ENCODE measurements around the gene TNFRSF18.
A peak's percentile ranks its signal among the peaks of the same experiment; 100 is the strongest.

Gene TNFRSF18

DNA sequence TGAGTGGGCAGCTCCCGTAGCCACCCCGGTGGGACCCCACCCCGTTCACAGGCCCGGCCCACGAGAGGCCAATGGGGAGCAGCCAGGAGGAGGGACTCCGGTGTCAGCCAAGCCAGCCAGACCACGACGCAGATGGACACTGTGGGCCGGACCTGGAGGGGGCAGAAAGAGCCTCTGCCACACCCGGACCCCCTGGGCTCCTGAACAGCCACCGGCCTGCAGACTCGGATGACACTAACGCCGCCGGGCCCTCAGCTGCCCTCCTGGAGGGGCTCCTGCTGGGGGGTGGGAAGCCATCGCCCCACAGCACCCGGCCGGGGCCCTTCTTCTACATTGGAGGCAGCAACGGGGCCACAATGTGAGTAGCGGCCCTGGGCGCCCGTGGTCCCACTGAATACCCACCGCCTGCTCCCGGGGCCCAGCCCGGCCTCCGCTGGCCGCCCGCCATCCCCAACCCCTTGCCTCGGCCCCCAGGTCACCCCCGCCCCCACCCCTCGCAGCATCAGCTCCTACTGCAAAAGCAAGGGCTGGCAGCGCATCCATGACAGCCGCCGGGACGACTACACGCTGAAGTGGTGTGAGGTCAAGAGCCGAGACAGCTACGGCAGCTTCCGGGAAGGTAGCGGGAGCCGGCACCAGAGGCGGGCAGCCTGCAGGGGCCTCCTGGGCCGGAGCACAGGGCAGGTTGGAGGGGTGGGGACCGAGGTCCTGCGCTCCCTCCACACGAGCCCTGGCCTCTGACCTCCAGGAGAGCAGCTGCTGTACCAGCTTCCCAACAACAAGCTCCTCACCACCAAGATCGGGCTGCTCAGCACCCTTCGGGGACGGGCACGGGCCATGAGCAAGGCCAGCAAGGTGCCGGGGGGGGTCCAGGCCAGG is 26.2 kb downstream of the TNFRSF18 start:
- WGBS = 83% methylated on average over 44 of the region's 51 CpGs
- Histone ChIP-seq H3K4ac (ENCODE audit: low read depth in 1 of 2, low read length in 2 of 2) (no peak overlapping the region), H3K9ac (ENCODE audit: low read length) (no peak overlapping the region), H4K91ac (ENCODE audit: low read length) (no peak overlapping the region), H2BK120ac (ENCODE audit: low read depth, low read length) (no peak overlapping the region), H3K9me3 (ENCODE audit: control insufficient read depth, low read length) (no peaks in the 10 kb centered on the region), H2AFZ (ENCODE audit: low read depth, low read length) (no peak overlapping the region), H3K23ac (ENCODE audit: low read length in 2 of 2) (no peak overlapping the region), H2AK5ac (ENCODE audit: low read length, severe bottlenecking) (no peak overlapping the region), H3K79me1 (replicated peaks; ENCODE audit: low read length, poor library complexity, severe bottlenecking) (no peaks in the 10 kb centered on the region), H3K14ac (ENCODE audit: low read length in 2 of 2) (no peak overlapping the region), H3K27ac (ENCODE audit: low read length, poor library complexity, severe bottlenecking) (no peak overlapping the region), H3K27me3 (ENCODE audit: control insufficient read depth in 1 of 2, insufficient read depth in 1 of 2, low read length in 2 of 2) (peaks cover 21 to 76% of the 10 kb centered on the region in 2 experiments), H3K18ac (ENCODE audit: low read depth in 1 of 2, low read length in 2 of 2) (no peak overlapping the region), H2BK15ac (ENCODE audit: low read depth, poor library complexity, severe bottlenecking) (peak overlapping the region; percentile 15), H3K4me2 (ENCODE audit: low read length, poor library complexity, severe bottlenecking) (no peak overlapping the region), H3K4me1 (ENCODE audit: control insufficient read depth, insufficient read depth, low read depth, low read length) (peaks cover 51% of the 10 kb centered on the region), H3K36me3 (ENCODE audit: control insufficient read depth in 1 of 2, insufficient read depth in 2 of 2, low read depth in 1 of 2, low read length in 2 of 2) (peaks cover 0 to 7% of the 10 kb centered on the region in 2 experiments), H2BK12ac (ENCODE audit: low read length in 2 of 2) (no peak overlapping the region), H3K4me3 (ENCODE audit: insufficient read depth in 1 of 2, low read depth in 1 of 2, low read length in 2 of 2) (no peak overlapping the region), H2BK5ac (ENCODE audit: low read depth, low read length, poor library complexity, severe bottlenecking) (no peak overlapping the region), H4K8ac (ENCODE audit: low read length) (no peak overlapping the region)
- no peak for DNase-seq

- H3K23ac ChIP-seq (ENCODE audit: low read length in 2 of 2) = no peak overlapping the region
- H3K18ac ChIP-seq (ENCODE audit: low read depth in 1 of 2, low read length in 2 of 2) = no peak overlapping the region
- no peak overlapping the region for H2AK5ac ChIP-seq (ENCODE audit: low read length, severe bottlenecking)
- no peaks in the 10 kb centered on the region for H3K79me1 ChIP-seq (replicated peaks; ENCODE audit: low read length, poor library complexity, severe bottlenecking)
- no peak overlapping the region for H3K4ac ChIP-seq (ENCODE audit: low read depth in 1 of 2, low read length in 2 of 2)
- no peak overlapping the region for H2BK5ac ChIP-seq (ENCODE audit: low read depth, low read length, poor library complexity, severe bottlenecking)
- WGBS = 85% methylated on average over 21 of the region's 25 CpGs
- no peak overlapping the region for H3K27ac ChIP-seq (ENCODE audit: low read length, poor library complexity, severe bottlenecking)
- H3K36me3 ChIP-seq (ENCODE audit: control insufficient read depth in 1 of 2, insufficient read depth in 2 of 2, low read depth in 1 of 2, low read length in 2 of 2) = peaks cover 0 to 7% of the 10 kb centered on the region in 2 experiments
- H4K8ac ChIP-seq (ENCODE audit: low read length) = no peak overlapping the region
- H2BK12ac ChIP-seq (ENCODE audit: low read length in 2 of 2) = no peak overlapping the region
- no peak overlapping the region for H2AFZ ChIP-seq (ENCODE audit: low read depth, low read length)
- no peak overlapping the region for H3K4me2 ChIP-seq (ENCODE audit: low read length, poor library complexity, severe bottlenecking)
- H3K4me1 ChIP-seq (ENCODE audit: control insufficient read depth, insufficient read depth, low read depth, low read length) = peaks cover 47% of the 10 kb centered on the region
- H3K9ac ChIP-seq (ENCODE audit: low read length) = no peak overlapping the region
- H2BK15ac ChIP-seq (ENCODE audit: low read depth, poor library complexity, severe bottlenecking) = no peak overlapping the region
- no peak overlapping the region for H2BK120ac ChIP-seq (ENCODE audit: low read depth, low read length)
- no peak overlapping the region for H4K91ac ChIP-seq (ENCODE audit: low read length)
- no peak overlapping the region for H3K14ac ChIP-seq (ENCODE audit: low read length in 2 of 2)
- peaks cover 22 to 74% of the 10 kb centered on the region in 2 experiments for H3K27me3 ChIP-seq (ENCODE audit: control insufficient read depth in 1 of 2, insufficient read depth in 1 of 2, low read length in 2 of 2)
- H3K4me3 ChIP-seq (ENCODE audit: insufficient read depth in 1 of 2, low read depth in 1 of 2, low read length in 2 of 2) = no peak overlapping the region
- no peak for DNase-seq
- no peaks in the 10 kb centered on the region for H3K9me3 ChIP-seq (ENCODE audit: control insufficient read depth, low read length)
Measured at GRCh38 chr1:1179346-1179982, 26.9 kb downstream of the TNFRSF18 start.

GRCh38 chr1:1178794-1179331 is 27.5 kb downstream of the TNFRSF18 start:
- 95% methylated on average over 30 of the region's 32 CpGs for WGBS
- no peak overlapping the region for H2BK120ac ChIP-seq (ENCODE audit: low read depth, low read length)
- H3K4me2 ChIP-seq (ENCODE audit: low read length, poor library complexity, severe bottlenecking) = no peak overlapping the region
- no peak overlapping the region for H3K27ac ChIP-seq (ENCODE audit: low read length, poor library complexity, severe bottlenecking)
- peak overlapping the region; percentile 32 for H2AK5ac ChIP-seq (ENCODE audit: low read length, severe bottlenecking)
- no peak overlapping the region for H2BK12ac ChIP-seq (ENCODE audit: low read length in 2 of 2)
- no peak overlapping the region for H3K4ac ChIP-seq (ENCODE audit: low read depth in 1 of 2, low read length in 2 of 2)
- H3K27me3 ChIP-seq (ENCODE audit: control insufficient read depth in 1 of 2, insufficient read depth in 1 of 2, low read length in 2 of 2) = peaks cover 28 to 77% of the 10 kb centered on the region in 2 experiments
- no peak overlapping the region for H2BK15ac ChIP-seq (ENCODE audit: low read depth, poor library complexity, severe bottlenecking)
- no peak overlapping the region for H4K91ac ChIP-seq (ENCODE audit: low read length)
- H2BK5ac ChIP-seq (ENCODE audit: low read depth, low read length, poor library complexity, severe bottlenecking) = peak overlapping the region; percentile 12
- H3K23ac ChIP-seq (ENCODE audit: low read length in 2 of 2) = no peak overlapping the region
- no peak overlapping the region for H4K8ac ChIP-seq (ENCODE audit: low read length)
- no peak overlapping the region for H3K4me3 ChIP-seq (ENCODE audit: insufficient read depth in 1 of 2, low read depth in 1 of 2, low read length in 2 of 2)
- H3K18ac ChIP-seq (ENCODE audit: low read depth in 1 of 2, low read length in 2 of 2) = no peak overlapping the region
- no peaks in the 10 kb centered on the region for H3K9me3 ChIP-seq (ENCODE audit: control insufficient read depth, low read length)
- peaks cover 48% of the 10 kb centered on the region for H3K4me1 ChIP-seq (ENCODE audit: control insufficient read depth, insufficient read depth, low read depth, low read length)
- DNase-seq = no peak
- no peak overlapping the region for H2AFZ ChIP-seq (ENCODE audit: low read depth, low read length)
- H3K79me1 ChIP-seq (replicated peaks; ENCODE audit: low read length, poor library complexity, severe bottlenecking) = no peaks in the 10 kb centered on the region
- H3K9ac ChIP-seq (ENCODE audit: low read length) = no peak overlapping the region
- no peak overlapping the region for H3K14ac ChIP-seq (ENCODE audit: low read length in 2 of 2)
- H3K36me3 ChIP-seq (ENCODE audit: control insufficient read depth in 1 of 2, insufficient read depth in 2 of 2, low read depth in 1 of 2, low read length in 2 of 2) = peaks cover 0 to 7% of the 10 kb centered on the region in 2 experiments
